Measurements from ENCODE around the gene AXDND1.

Gene AXDND1

GRCh38 chr1:179586107-179586823 lies 220.5 kb downstream of the AXDND1 start:
- peak; percentile 34 for DNase-seq

- no peak for DNase-seq
Observed at GRCh38 chr1:179587336-179587735, 221.6 kb downstream of the AXDND1 start.

- no peak for DNase-seq
Observed at GRCh38 chr1:179588425-179589024, 222.8 kb downstream of the AXDND1 start.

- DNase-seq = no peak
Observed at GRCh38 chr1:179589509-179589908, 223.7 kb downstream of the AXDND1 start.

- DNase-seq = no peak
Observed at GRCh38 chr1:179590671-179591070, 224.9 kb downstream of the AXDND1 start.

GRCh38 chr1:179591253-179591591 lies 225.5 kb downstream of the AXDND1 start:
- DNase-seq = no peak

GRCh38 chr1:179591592-179592580 lies 226.1 kb downstream of the AXDND1 start, which contains the start of gene TDRD5:
Gene TDRD5 (plus strand): TSS chr1:179591832. CDS start chr1:179592616, 784 bp downstream.
- DNase-seq = no peak

- no peak for DNase-seq
Observed at GRCh38 chr1:179598631-179599030, 232.9 kb downstream of the AXDND1 start.

GRCh38 chr1:179599623-179600249 lies 234.0 kb downstream of the AXDND1 start:
- peak; percentile 16 for DNase-seq

GRCh38 chr1:179601093-179601492 lies 235.3 kb downstream of the AXDND1 start:
- DNase-seq = no peak
